Muscle of leg (tissue), 11 donors: ENCODE measurements around the gene PTOV1. TPM values are rescaled to one million over a fixed set of nuclear protein-coding genes. Genes with fewer than 3 reads are reported as not detected.
A peak's percentile ranks its signal among the peaks of the same experiment; 100 is the strongest.

Experiments
- DNase-seq: peaks from one replicate; pipeline ENCODE4 v3.0.0; 2013
- H3K27ac ChIP-seq: one replicate; pipeline ENCODE4 v1.5.1; 2013; ENCODE audit warnings: mild to moderate bottlenecking, low read length, control low read depth
- H3K27me3 ChIP-seq: one replicate; pipeline ENCODE4 v1.6.1; 2013; ENCODE audit warnings: low read length; ENCODE audit not compliant: control insufficient read depth, insufficient read depth
- H3K36me3 ChIP-seq: one replicate; pipeline ENCODE4 v1.6.1; 2013; ENCODE audit warnings: low read length; ENCODE audit not compliant: control insufficient read depth, insufficient read depth
- H3K4me1 ChIP-seq: one replicate; pipeline ENCODE4 v1.6.1; 2013; ENCODE audit warnings: low read length; ENCODE audit not compliant: control insufficient read depth, insufficient read depth
- H3K4me3 ChIP-seq: one replicate; pipeline ENCODE4 v1.5.1; 2013; ENCODE audit warnings: low read length, control low read depth
- H3K9me3 ChIP-seq: replicated peaks from 2 replicates; pipeline ENCODE4 v1.6.1; 2013; ENCODE audit warnings: low read depth, low read length; ENCODE audit not compliant: control insufficient read depth
- WGBS: methylation state at CpG from one replicate; pipeline ENCODE4 v1.1.5; 2013; ENCODE audit warnings: missing lambda C conversion rate; ENCODE audit not compliant: insufficient coverage; 5-methylcytosine and 5-hydroxymethylcytosine counted together
- polyA plus RNA-seq, 8 donors: library from polyadenylated mRNA; unstranded; fragments of 120-200 nt; gene quantifications; one replicate each; pipeline versions ENCODE4 v1.2.1 to v1.2.3, GENCODE V29; 2013; ENCODE audit warnings: inconsistent platforms in 1 of 8, low replicate concordance in 1 of 8; ENCODE audit not compliant: insufficient read length in 8 of 8, insufficient read depth in 1 of 8
- total RNA-seq: library from RNA; stranded (reverse); fragments of 120-200 nt; gene quantifications from one replicate; pipeline ENCODE4 v1.2.4, GENCODE V29; 2013

PTOV1 gene
- total and polyA plus RNA-seq, 9 donors: 140 to 239 (median 223) TPM

GRCh38 chr19:49857838-49858087 lies 6.8 kb downstream of the PTOV1 start:
- no peaks in the 10 kb centered on the region for H3K9me3 ChIP-seq
- no peaks in the 10 kb centered on the region for H3K27me3 ChIP-seq
- H3K36me3 ChIP-seq: peaks cover 84% of the 10 kb centered on the region
- 67% methylated on average over 4 of the region's 5 CpGs for WGBS
- peaks cover 29% of the 10 kb centered on the region for H3K4me1 ChIP-seq
- H3K27ac ChIP-seq: no peak overlapping the region
- H3K4me3 ChIP-seq: no peak overlapping the region
- DNase-seq: no peak

GRCh38 chr19:49858088-49858985 lies 7.4 kb downstream of the PTOV1 start:
- Histone ChIP-seq H3K9me3 (no peaks in the 10 kb centered on the region), H3K27me3 (no peaks in the 10 kb centered on the region), H3K36me3 (peaks cover 89% of the 10 kb centered on the region), H3K4me3 (no peak overlapping the region), H3K27ac (no peak overlapping the region), H3K4me1 (peaks cover 23% of the 10 kb centered on the region)
- 74% methylated on average over 27 of the region's 37 CpGs for whole genome bisulfite sequencing
- DNase-seq: no peak

GRCh38 chr19:49859682-49860335 lies 8.8 kb downstream of the PTOV1 start:
- H3K9me3 ChIP-seq: no peaks in the 10 kb centered on the region
- no peak overlapping the region for H3K4me3 ChIP-seq
- H3K27me3 ChIP-seq: no peaks in the 10 kb centered on the region
- 63% methylated on average over 16 of the region's 22 CpGs for WGBS
- peaks cover 10% of the 10 kb centered on the region for H3K4me1 ChIP-seq
- peaks cover 90% of the 10 kb centered on the region for H3K36me3 ChIP-seq
- H3K27ac ChIP-seq: no peak overlapping the region
- peak; percentile 29 for DNase-seq

- Histone ChIP-seq H3K4me3 (no peak overlapping the region), H3K4me1 (peaks cover 14% of the 10 kb centered on the region), H3K27ac (no peak overlapping the region), H3K9me3 (no peaks in the 10 kb centered on the region), H3K27me3 (no peaks in the 10 kb centered on the region), H3K36me3 (peaks cover 86% of the 10 kb centered on the region)
- 55% methylated on average over 17 of the region's 17 CpGs for WGBS
- peak; percentile 26 for DNase-seq
Measured at GRCh38 chr19:49860336-49861102, 9.6 kb downstream of the PTOV1 start.

GRCh38 chr19:49861107-49861506 lies 10.1 kb downstream of the PTOV1 start:
- Histone ChIP-seq H3K36me3 (peaks cover 80% of the 10 kb centered on the region), H3K9me3 (no peaks in the 10 kb centered on the region), H3K4me1 (peaks cover 19% of the 10 kb centered on the region), H3K27me3 (no peaks in the 10 kb centered on the region), H3K4me3 (no peak overlapping the region), H3K27ac (no peak overlapping the region)
- DNase-seq: peak; percentile 60
- WGBS: 21% methylated on average over 6 of the region's 13 CpGs

GRCh38 chr19:49861541-49862378 lies 10.8 kb downstream of the PTOV1 start:
- peak; percentile 34 for DNase-seq
- Histone ChIP-seq H3K36me3 (peaks cover 73% of the 10 kb centered on the region), H3K4me1 (peaks cover 25% of the 10 kb centered on the region), H3K9me3 (no peaks in the 10 kb centered on the region), H3K4me3 (no peak overlapping the region), H3K27me3 (no peaks in the 10 kb centered on the region), H3K27ac (no peak overlapping the region)
- WGBS: 75% methylated on average over 38 of the region's 60 CpGs

- Histone ChIP-seq H3K27me3 (no peaks in the 10 kb centered on the region), H3K4me3 (no peak overlapping the region), H3K27ac (no peak overlapping the region), H3K4me1 (peaks cover 29% of the 10 kb centered on the region), H3K9me3 (no peaks in the 10 kb centered on the region), H3K36me3 (peaks cover 65% of the 10 kb centered on the region)
- WGBS: 58% methylated on average over 35 of the region's 49 CpGs
- DNase-seq: no peak
Measured at GRCh38 chr19:49862391-49863253, 11.7 kb downstream of the PTOV1 start.

GRCh38 chr19:49863254-49863934 lies 12.4 kb downstream of the PTOV1 start:
- Histone ChIP-seq H3K4me1 (peaks cover 35% of the 10 kb centered on the region), H3K27me3 (no peaks in the 10 kb centered on the region), H3K4me3 (no peak overlapping the region), H3K9me3 (no peaks in the 10 kb centered on the region), H3K27ac (no peak overlapping the region), H3K36me3 (peaks cover 57% of the 10 kb centered on the region)
- no peak for DNase-seq
- WGBS: 90% methylated on average over 17 of the region's 24 CpGs

GRCh38 chr19:49863935-49864320 lies 13.0 kb downstream of the PTOV1 start:
- H3K4me1 ChIP-seq: peaks cover 40% of the 10 kb centered on the region
- DNase-seq: peak; percentile 14
- H3K4me3 ChIP-seq: no peak overlapping the region
- H3K36me3 ChIP-seq: peaks cover 52% of the 10 kb centered on the region
- no peak overlapping the region for H3K27ac ChIP-seq
- WGBS: 88% methylated on average over 17 of the region's 17 CpGs
- H3K27me3 ChIP-seq: no peaks in the 10 kb centered on the region
- H3K9me3 ChIP-seq: no peaks in the 10 kb centered on the region
